GM03348 (cell line): ENCODE measurements around the gene LRRC8B.

Experiments
- DNase-seq: peaks from one replicate; pipeline ENCODE4 v3.0.0; 2012; ENCODE audit warnings: low spot score

Gene LRRC8B

DNA sequence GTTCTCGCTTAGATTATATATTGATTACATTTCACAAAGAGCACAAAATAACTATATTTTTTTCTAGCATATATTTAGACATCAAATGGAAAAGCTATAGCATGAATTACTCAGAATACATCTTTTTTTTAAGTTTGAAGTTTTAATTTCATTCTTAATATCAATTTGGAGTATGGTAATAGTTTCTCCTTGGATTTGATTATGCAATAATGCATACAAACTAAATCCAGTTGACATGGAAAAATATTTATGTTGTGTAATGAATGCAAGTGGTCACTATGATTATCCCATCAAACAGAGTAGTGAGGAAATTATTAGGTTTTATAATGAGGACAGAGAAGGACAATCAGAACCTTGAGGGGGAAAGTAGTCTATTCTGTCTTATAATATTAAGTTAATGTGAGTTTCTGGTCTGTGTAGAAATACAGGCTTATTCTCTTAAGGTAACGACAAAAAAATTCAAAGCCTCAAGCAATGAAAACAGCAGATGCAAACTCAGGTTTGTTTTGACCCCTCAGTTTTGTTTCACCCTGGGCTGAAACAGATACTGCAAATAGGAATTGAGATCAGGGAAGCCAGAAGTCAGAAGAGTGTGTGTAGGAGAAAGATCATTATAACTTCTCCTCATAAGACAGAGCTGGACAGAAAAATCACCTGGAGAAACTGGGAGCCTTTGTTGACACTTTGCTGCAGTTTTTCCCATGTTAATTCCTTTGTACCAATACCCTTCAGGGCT, 23.7 kb downstream of the LRRC8B start:
- DNase-seq, result no peak

DNA sequence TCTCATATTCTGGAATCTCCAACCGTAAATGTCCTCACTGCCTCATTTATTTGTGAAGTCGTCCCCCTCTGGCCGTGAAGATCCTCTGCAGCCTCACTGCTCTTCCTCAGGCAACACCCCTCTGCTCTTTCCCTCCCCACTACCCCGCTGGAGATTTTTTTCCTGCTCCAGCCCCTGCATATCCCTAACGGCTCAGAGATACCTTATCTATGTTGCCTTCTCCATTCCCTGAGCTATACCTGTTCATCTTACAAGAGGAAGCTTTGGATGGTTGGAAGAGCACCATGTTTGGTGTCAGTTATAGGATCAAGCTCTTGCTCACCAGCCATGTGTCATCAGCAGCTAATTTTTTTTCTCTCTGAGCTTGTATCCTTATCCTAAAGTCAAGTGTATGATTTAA, 26.4 kb downstream of the LRRC8B start:
- DNase-seq, result no peak

DNA sequence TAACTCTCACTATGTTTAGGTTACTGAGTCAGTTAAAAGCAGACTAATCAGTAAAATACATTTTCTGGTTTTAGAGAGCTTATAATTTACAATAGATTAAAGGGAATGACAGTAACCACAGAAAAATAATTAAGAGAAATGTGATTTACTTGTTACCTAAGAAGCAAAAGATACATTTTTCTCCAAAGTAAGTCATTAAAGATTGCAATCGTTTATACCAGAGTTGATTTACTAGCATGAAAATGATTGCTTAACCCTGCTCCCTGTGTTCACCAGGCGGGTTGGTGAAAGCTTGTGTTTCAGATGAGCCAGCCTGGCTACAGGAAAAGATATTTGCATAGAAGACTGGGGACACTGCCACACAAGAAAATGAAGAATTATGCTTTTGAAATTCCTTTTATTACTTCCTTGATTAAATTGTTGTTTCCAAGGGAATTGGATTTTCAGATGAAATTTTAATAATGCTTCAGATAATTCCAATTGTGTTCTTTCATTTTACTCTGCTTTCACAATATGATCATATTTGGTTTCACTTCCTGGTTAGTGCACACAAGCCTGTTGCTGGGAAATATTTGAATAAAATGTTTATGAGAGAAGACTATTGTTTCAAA, 27.9 kb downstream of the LRRC8B start:
- DNase-seq, result no peak

DNA sequence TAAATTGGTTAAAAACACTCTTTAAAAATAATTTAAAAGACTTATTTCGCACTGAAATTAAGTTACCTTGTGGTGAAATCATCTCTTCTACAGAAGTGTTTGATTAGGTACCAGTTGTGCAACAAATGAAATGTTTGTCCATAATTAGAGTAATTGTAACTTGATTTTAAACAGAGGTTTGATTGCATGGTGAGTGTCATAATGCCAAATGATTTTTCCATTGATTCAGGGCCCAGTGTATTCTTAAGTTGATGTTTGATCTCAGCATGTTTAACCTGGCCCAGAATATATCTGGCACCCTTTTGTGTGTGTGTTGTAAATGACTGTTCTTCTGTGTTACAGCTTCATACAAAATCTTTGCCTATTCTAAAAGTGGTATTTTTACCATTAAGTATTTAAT, 28.5 kb downstream of the LRRC8B start:
- no peak for DNase-seq

DNA sequence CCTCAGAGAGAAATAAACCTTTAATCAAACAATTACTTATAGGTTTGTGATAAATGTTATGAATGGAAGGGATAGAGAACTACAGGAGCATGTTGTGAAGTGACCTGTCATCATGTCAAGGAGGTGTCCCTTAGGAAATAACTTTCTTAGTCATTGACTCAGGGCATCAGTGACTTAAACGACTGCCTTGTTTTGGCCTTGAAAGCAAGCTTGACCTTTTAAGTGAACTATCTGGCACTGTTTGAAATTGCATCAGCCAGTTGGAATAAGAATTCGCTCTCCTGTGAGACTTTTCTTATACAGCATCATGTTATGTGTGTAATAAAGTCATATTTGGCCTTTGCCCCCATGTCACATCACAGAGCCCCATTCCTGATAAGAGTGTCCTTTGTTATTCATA, 30.9 kb downstream of the LRRC8B start:
- no peak for DNase-seq

DNA sequence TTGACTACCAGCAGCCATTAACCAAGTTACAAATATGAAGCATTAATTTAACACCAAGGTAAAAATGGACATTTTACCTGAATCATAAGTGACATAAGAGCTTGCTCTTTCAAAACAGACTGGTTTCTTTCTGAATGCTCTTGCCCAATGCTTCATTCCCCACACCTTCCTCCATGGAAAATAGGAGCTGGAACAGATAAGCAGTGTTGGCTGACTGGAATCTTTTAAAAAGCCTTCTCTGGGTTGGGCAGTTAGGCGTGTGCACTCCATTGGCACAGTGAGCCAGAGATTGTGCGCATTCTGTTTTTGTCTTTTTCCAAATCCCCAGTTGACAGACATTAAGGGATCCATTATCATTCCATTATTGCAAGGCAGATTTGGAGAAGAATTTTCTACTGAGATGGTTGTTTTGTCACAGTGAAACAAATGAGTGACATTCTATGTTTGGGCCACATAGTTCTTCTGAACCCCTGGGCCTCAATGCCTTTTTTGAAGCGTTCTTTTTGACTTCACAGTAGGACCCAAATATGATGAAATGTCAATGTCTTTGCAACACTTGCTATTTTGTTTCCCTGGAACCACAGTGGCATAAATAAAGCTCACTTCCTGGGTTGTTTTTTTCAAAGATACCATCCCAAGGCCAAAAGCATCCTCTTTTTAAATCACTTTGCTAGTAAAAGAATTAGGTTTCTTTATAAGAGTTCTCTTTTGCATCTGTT, 32.3 kb downstream of the LRRC8B start:
- DNase-seq, result no peak

DNA sequence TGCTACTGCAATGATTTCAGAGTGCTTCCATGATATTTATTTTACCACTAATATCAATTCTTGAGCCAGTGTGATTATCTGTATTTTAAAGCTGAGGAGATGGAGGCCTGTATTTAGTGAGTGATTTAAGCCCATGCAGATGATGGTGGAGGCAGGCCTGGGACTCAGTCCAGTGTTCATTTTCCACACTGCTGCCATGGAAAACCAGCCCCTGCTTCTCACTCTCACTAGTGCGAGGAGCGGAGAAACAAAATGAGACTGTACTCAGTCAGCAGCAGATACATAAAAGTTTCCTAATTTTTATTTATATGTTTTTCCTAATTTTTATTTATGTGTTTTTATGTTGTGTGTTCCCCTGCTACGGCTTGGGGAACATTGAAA, 32.8 kb downstream of the LRRC8B start:
- DNase-seq, result no peak

DNA sequence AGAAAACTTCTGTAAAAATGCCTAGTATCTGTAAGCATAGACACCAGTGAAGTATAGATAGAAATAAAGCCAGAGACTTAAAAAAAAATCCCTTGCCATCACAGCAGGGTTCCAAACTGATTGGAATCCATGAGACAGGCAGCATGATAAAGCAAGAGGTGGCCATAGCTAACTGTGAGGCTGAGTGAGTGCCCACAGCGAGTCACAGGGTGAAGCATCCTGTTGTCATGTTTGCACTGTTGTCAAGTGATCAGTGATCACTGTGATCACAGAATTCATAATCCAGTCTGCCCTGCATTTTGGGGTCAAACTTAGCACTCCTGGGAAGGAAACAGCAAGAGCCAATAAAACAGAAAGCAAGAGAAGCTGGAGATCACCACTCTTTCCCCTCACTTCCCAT, 33.3 kb downstream of the LRRC8B start:
- no peak for DNase-seq

DNA sequence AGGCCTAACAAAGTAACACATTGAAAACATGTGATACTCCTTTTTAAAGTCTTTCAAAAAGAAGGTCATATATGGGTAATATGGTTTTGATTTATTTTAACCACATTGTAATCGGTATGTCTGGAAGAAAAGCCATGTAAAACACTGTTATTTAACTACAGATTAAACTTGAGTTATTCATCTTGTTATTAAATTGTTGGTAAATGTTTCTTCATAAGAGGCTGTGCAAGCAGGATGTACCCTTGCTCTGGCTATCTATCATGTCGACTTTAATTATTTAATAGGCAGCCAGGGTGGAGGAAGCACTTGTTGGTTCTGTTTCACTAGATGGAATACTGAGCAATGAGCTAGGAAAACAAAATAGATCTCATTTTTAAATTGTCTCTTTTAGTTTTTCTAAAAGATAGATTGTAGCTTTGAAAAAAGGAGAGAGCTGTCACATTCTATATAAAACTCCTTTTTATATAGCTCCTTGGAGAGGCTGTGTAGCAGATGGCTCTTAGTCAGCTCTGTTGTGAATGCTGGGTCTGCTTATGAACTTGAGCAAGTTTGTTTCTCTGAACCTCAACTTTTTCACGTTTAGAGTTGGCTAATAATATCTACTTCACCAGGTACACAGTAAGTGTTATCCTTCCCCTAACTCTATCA, 39.5 kb downstream of the LRRC8B start:
- no peak for DNase-seq

DNA sequence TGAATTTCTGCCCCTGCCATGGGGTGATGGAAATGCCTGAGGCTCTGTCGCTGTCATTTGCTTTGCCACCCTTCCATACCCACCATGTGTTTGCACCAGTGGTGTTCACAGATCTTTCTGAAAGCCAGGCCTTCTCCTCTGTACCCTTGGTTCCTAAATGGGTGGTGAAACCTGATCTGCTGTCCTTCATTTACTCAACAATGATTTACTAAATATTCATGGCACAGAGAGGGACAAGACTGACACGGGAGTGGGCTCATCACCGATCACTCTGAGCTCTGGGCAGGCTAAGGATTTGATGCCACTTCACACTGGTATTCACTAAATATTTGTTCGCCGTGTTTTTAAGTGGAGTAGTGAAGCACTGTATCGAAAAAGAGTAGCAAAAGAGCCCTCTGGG, 40.9 kb downstream of the LRRC8B start:
- DNase-seq, result no peak

DNA sequence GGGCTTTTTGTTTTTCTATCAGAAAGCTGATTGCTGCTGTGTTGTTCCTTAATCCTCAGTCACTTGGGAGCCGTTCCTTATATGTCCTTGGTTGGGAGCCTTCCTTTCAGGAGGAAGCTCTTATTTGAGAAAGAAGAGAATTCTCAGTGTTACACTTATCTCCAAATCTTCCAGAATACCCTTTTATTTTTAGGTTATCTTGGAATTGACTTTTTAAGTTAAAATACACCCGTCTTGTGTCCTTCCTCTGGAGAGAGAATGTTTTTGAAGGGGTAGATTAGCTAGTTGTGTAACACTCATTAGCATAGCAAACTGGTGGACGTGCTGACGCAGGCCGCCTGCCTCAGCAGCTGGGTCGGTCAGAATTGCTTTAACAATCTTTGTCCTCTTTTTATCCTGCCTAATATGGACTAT, 42.1 kb downstream of the LRRC8B start:
- no peak for DNase-seq

DNA sequence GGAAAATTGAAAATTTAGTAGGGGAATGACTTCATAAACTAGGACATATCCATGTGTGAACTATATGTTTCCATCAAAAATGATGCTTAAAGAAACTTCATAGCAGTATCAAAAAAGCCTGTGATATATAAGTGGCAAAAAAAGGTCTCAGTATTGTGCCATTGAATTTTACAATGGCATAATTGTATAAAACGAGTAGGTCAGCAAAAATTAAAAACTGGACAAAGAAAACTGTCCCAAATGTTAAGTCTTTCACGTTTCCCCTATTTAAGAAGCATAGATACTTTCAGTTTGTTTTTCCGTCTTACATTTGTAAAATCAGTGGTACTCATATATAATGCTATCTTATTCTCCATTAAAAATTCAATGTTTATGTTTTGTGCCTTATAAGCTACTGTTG, 43.2 kb downstream of the LRRC8B start:
- DNase-seq, result no peak

DNA sequence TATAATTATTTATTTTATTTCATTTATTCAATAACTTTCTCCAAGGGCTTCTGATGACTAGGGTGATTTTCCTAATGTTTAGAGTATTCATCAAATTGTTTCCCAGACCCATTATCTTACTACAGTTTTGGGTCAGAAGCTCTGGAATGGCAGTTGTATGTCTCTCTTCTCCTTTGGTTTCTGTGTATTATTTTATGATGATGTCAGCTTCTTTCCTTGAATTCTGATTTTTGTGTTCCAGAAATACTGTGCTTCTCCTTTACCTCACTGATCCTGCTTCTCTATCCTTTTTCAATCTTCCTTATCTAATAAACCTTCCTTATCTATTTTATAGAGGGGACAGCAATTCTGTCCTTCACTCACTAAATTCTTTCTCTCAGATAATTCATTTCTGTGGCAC, 48.8 kb downstream of the LRRC8B start:
- no peak for DNase-seq

DNA sequence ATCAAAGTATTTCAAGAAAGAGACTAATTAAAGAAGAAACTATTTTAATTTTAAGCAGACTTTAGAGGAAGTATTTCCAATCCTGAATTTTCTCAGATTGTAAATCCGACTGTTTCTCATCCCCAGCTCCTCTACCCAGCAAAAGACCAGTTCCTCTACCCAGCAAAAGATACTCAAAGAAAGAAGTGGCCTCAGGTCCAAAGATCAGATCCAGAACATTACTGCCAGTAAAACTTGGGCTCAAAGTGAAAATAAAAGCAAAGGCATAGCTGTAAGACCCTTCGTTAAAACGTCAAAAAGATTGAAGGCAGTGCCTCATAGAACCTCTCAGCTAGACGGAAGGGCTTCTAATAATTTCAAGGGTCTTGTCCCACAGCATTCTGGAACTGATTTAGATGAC, 50.0 kb downstream of the LRRC8B start:
- no peak for DNase-seq

DNA sequence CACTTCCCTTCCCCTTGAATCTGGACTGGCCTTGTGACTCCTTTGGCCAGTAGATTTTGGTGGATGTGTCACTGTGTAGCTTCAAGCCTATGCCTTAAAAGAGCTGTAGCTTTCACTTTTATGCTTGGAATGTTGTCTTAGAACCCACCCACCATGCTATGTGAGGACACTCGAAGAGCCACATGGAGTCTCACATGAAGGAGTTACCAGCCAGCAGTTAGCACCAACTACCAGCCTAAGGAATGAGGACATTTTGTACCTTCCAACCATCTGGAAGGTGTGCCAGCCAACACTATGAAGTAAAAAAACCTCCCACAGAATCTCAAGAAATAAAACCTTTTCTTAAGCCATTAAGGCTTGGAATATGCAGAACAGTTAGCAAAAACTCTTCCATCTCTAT, 50.6 kb downstream of the LRRC8B start:
- DNase-seq, result no peak

DNA sequence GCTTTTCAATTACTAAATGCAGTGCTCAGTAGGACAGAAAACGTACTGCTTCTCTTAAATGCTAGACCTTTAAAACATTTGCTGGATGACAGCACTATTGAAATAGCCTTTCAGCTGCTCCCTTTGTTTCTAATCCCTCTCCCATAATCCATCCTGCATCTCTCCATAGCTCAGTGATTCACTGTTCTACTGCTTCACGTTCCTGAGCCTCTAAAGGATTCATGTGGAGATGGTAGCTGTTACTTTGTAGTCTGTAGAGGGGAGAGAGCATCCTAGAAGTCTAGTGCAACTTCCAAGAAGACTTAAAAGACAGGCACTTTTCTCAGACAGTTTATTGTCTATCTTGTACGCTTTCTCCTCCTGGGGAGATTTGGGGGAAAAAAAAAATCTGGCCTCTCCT, 51.4 kb downstream of the LRRC8B start:
- DNase-seq, result no peak

DNA sequence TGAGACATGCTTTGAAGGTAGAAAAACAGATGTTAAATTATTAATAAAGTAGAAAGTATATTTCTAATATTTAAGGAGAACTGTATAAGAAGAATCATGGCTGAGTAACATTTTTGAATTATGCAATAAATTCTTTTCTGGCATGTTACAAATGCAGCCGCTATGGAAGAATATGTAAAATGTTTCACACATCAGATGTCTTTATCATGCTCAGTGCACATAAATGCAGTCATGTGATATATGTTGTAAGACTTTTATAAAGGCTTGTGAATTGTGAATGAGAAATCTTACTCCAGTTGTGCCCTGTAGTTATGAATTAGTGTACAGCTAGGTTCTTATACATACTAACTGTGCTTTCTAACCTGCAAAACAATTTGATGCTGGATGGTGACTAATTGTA, 53.5 kb downstream of the LRRC8B start:
- DNase-seq, result no peak

DNA sequence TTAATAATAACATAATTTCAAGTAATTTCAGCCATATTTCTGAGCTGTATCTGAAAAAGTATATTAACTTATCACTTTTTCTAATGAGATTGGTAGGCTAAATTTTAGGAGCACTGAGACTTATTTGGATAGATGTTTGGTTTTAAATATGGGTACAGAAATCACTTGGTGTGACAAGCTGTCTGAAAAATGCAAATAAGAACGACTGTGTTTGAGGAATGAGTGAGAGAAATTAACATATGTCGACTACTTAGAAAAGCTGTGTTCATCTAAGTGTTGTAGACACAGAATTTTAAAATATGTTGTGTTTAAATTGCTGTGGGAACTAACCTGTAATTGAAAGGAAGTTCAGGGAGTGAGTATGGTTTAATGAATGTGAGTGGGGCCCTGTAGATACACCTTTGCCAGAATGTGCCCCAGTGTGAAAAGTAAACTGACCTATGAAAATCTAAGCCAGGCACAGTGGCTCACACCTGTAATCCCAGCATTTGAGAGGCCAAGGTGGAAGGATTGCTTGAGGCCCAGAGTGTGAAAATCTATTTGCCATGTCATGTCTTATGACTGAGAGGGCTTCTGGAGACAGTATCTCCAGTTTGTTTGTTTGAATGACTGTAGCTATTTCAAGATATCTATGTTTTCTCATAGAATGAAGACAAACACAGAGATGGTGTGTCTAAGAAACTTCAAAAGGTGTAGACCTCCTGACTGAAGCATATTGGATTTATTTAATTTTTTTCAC, 54.5 kb downstream of the LRRC8B start:
- DNase-seq, result no peak

DNA sequence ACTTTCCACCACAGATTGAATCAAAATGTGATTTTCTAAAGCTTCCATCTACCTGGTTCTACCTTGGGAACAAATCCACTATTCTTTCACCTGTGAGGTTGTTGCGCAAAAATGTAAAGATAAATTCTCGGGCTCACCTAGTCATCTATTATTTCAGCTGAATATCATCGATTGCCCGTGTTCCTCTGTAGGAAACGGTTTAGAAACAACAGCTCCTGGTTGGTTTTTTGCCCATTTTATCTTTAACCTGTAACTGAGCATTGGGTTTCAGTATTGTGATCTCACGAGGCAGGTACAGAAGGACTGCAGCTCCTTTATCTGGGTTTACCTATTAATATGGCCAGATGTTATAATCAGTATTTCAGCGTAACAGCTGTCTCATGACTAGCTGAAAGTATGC, 55.4 kb downstream of the LRRC8B start:
- DNase-seq, result no peak

DNA sequence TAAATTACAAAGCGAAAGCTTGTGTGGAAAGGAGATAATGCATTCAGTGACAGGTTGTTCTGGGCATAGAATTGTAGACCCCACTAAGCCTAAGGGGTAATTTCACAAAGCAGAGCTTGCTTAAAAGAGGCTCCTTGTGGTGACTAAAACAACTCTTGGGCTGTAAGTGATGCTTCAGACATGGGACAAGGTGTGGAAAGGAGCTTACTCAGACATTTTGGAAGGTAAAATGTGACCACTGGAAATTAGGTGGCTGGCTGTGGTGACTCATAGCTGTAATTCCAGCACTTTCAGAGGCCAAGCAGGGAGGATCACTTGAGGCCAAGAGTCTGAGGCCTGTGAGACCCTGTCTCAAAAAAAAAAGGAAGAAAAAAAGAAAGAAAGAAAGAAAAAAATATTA, 57.2 kb downstream of the LRRC8B start:
- DNase-seq, result no peak

DNA sequence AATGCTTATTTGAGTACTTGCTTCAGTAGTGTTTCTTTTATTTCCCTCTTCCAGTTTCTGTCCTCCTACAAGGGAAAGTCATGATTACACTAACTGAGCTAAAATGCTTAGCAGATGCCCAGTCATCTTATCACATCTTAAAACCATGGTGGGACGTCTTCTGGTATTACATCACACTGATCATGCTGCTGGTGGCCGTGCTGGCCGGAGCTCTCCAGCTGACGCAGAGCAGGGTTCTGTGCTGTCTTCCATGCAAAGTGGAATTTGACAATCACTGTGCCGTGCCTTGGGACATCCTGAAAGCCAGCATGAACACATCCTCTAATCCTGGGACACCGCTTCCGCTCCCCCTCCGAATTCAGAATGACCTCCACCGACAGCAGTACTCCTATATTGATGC, 57.9 kb downstream of the LRRC8B start:
- no peak for DNase-seq

DNA sequence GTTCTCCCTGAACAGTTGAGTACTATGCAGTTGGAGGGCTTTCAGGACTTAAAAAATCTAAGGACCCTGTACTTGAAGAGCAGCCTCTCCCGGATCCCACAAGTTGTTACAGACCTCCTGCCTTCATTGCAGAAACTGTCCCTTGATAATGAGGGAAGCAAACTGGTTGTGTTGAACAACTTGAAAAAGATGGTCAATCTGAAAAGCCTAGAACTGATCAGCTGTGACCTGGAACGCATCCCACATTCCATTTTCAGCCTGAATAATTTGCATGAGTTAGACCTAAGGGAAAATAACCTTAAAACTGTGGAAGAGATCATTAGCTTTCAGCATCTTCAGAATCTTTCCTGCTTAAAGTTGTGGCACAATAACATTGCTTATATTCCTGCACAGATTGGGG, 59.6 kb downstream of the LRRC8B start:
- DNase-seq, result no peak
